NCI-H187 (cell line): Measurements from ENCODE around the gene TBX19.

Source experiments
- DNase-seq, 2 experiments: peaks; one replicate each; lab custom pipeline; 2025; lab: John Stamatoyannopoulos, UW

Gene TBX19

DNA sequence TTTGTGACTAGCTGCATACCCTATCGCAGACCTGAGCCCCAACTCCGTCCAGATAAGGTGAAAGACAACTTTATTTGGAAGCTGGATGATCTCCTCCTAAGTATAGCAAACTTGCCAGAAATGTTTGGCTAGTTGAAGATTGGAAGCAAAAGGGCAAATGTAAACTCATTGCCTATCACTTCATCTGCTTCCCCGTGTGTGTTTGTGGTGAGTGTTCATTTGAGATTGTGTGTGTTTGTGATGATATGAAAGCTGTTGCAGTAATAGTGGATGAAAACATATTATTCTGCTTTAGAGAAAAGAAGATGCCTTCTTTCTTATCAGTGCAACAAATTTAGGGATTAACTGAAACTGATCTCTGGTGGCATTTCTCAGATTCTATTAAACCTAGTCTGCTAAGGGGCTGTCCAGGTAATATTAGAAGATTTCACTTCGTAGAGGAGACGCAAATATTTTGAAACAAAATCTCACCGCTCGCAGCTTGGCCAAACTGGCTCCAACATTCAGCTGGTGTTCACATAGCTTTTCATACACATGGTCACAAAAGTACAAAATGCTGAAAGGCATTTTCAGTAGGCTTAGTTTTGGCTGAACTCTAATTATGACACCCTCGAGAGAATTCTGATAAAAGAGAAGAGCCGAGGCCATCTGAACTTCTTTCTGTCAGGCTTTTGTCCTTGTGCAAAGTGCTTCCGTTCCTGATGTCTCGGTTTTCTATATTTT is 1.1 kb downstream of the TBX19 start:
- DNase-seq = no peak

DNA sequence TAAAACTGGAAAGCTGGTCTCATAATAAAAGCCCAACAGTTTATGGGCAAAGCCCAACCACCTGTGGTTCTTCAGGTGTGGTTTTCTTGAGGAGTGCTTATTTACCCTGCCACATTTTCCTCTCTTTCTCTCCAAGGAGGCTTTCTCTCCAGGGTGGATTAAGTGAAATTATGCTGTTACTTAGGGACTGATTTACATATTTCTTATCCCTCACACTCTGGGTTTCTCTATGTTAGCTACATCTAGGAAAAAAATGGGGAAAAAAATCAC is 4.8 kb downstream of the TBX19 start:
- DNase-seq = peak; percentile 40 to 47

DNA sequence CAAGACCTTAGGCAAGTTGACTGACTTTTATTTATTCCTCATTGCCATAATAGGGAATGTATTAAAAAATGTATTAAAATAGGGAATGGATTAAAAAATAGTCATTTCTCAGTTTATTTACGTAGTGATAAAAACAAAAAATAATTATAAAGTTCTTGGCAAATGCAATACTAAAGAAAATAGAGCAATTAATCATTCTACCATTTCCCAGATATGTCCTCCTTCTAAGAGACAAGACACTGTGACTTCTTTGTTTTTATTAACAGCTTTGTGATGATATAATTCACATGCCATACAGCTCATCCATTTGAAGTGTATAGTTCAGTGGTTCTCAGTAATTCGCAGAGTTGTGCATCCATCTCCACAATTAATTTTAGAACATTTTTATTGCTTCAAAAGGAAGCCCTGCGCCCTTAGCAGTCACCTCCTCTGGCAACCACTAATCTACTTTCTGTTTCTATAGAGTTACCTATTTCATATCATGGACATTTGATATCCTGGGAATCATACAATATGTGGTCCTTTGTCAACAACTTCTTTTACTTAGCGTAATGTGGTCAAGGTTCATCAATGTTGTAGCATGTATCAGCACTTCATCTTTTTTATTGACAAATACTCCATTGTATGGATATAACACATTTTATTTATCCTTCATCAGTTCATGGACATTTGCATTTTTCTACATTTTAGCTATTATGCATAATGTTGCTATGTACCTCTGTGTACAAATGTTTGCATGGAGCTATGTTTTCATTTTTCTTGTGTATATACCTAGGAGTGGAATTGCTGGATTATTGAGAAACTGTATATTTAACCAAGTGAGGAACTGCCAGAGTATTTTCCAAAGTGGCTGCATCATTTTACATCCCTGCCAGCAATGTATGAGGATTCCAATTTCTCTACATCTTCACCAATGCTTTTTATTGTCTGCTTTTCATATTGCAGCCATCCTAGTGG is 5.6 kb downstream of the TBX19 start:
- DNase-seq = no peak

DNA sequence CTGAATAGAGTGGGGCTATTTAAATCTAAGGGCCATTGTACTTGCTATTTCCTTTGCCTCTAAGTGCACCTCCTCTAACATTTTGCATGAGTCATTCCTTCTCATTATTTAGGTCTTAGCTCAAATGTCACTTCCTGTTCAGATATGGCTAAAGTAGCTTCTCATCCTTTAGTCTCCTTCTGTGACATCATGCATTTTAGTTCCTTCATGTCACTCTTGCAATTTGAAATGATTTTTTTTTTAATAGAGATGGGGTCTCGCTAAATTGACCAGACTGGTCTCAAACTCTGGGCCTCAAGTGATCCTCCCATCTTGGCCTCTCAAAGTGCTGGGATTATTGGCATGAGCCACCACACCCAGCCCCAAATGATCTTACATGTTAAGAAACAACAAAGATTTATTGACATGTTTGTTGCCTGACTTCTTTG is 6.6 kb downstream of the TBX19 start:
- no peak for DNase-seq

DNA sequence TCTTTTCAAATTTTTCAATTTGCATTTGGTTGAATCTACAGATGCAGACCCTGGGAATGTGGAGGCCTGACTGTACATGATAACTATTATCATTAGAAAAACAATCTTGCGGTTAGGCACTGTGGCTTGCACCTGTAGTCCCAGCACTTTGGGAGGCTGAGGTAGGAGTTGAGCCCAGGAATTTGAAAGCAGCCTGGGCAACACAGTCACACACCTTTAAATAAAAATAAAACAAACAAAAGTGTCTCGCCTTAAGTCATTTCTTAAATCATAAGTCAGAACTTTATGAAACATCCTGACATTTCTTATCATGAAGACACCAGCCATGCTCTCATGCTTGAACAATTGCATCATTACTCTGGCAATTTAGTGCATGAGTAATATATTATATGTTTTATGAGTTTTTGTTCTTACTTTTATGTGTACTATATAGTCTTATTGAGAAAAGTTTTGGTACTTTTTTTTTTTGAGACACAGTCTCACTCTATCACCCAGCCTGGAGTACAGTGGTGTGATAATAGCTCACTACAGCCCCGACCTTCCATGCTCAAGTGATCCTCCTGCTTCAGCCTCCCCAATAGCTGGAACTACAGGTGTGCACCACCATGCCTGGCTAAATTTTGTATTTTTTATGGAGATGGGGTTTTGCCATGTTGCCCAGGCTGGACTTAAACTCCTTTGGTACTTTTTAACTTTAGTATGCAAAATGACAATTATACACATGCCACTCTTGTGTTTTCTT is 7.8 kb downstream of the TBX19 start:
- no peak for DNase-seq

DNA sequence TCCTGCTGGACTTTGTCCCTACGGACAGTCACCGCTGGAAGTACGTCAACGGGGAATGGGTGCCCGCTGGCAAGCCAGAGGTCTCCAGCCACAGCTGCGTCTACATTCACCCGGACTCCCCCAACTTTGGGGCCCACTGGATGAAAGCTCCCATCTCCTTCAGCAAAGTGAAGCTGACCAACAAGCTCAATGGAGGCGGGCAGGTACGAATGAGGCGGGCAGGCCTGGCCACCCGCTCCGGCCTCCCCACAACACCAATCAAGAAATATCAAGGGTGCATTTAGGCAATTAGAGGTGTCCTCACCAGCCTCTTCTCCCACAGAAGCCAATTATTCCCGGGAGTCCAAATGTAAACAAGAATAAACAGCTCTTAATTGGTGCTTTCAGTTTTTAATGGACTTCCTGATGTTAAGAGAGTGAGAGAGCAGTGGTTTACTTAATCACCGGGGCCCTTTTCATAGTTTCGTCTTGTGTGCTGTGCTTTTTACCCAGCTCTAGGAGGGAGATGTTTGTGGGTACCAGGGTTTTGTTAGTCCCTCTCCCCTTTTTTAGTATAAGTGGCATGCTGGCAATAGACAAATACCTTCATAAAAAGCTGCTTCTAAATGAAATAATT is 10.7 kb downstream of the TBX19 start:
- DNase-seq = no peak

DNA sequence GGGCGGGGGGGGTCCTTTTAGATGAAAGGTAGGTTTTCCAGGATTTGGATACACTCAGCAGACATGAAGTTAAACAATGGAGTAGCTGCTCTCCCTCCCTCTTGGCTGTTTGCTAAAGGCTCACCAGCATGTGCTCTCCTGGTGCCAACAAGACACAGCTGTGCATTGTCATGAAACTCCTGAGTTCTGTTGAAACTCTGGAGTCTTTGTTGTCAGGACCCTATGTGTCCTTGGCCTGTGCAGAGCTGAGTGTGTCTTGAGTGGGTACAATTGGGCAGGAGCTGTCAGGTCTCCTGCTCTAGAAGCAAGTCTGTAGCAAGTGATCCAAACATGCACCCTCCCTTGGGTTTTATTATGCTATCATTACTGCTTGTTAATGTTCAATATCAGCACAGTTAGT is 12.7 kb downstream of the TBX19 start:
- no peak for DNase-seq

DNA sequence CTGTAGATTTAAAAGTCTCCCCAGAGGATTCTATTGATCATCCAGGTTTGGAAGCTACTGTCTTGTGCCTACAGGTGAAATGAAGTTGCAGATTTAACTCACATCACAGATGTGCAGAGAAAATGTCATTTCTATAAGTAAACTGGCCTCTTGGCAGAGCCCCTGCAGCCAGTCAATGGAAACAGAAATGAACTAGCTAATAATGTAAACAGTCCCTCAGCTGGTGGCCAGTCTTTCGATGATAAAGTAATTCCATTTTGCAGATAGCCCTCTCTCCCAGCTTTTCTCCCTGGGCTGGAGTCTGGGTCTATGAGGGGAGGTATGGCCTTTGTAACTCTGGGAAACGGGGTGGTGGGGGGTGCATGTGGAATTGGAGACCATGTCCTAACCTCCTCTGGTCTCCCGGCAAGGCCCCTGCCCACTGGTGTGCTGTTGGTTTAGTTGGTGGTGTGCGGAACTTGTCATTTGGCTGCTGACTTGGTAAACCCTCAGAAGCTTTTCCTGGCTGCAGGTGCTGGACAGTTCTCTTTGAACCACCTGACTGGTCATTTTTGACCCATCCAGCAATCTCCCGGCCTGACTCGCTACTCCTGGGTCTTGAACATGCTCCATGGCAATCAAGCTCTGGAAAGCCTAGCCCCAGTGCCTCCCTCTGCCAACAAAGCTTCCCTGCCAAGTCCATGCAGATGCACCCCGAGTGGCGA is 14.9 kb downstream of the TBX19 start:
- DNase-seq = no peak

DNA sequence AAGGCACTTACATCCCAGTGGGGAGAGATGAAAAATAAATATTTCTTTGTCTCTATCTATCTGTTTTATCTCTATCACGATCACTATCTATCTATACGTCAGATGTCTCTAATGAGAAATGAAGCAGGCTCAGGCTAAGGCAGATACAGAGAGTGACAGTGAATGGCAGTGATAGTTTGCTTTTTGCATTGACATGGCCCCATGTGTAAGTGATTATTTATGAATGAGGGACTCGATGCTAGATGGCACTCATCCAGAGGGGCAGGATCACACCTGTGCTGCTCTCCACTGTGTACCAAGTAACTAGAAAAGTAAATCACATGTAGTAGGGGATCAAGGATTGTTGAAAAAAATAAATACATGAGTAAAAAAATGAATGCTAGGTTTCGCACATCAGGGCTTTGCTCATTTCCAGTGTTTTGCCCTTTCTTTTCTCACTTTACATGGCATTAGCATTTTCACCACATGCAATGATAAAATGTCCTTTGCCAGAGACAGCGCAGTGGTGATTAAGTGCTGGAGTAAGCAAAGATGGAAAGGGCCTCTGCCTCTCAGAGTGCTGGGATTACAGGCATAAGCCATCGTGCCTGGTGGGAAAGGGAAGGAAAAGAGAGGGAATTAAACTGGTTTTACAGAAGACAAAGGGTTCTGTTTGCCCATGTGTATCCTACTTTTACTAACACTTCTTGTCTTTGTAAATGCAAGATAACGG is 16.5 kb downstream of the TBX19 start:
- DNase-seq = no peak

DNA sequence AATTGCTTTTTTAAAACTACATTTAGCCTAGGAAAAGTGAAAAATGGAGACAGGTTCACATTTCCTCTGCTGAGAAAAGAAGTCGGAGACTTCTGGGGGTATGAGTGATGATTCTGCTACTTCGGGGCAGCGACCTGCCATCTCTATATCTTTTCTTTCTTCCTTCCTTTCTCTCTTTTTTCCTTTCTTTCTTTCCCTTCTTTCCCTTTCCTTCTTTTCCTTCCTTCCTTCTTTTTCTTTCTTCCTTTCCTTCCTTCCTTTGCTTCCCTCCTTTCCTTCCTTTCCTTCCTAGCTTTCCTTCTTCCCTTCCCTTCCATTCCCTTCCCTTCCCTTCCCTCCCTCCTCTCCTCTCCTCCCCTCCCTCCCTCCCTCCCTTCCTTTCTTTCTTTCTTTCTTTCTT is 17.8 kb downstream of the TBX19 start:
- no peak for DNase-seq

DNA sequence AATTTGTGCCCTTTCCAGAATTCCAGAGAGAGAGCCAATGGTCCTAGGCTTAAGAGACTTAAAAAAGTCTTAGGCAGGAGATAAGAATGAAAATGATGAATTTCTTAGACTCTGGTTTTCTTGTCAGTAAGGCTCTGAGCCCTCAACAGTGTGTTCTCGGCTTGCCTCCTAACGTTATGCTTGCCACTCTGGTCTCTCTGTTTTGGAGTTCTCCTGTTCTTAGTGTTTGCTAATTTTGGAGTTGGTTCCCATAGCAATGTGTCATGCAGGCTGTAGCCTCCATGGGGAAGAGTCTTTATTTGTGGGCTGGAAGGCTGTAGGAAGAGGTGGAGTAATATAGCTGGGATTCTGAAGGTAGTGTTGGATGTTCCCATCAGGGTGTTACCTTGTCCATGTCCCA is 19.9 kb downstream of the TBX19 start:
- DNase-seq = no peak

DNA sequence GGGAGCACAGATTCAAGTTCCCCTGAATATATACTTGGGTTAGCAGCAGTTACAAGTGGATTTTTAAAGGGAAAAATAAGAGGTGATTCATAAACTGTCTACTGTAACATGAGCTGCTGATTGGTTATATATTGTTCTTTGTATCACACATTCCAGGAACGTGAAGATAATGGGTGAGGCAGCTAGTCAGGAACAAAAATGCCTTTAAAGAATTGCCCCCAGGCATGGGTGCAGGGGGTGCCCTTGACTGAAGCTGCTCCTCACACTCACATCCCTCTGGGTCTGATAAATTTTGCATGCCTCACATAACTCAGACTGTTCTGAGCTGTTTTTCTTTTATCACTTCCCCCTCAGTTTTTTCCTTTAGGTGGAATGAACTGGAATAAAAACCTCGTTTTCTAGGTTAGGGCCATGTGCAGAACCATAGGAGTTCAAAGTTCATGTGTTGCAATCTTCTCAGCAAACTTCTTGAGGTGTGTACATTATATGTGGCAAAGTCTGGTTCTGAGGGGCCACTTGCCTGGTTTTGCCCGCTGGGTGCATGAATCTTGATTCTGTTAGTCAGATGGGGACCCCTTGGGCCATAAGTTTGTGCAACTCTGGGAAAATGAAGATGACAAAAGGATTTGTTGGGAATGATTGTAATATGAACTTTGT is 21.1 kb downstream of the TBX19 start:
- DNase-seq = no peak

DNA sequence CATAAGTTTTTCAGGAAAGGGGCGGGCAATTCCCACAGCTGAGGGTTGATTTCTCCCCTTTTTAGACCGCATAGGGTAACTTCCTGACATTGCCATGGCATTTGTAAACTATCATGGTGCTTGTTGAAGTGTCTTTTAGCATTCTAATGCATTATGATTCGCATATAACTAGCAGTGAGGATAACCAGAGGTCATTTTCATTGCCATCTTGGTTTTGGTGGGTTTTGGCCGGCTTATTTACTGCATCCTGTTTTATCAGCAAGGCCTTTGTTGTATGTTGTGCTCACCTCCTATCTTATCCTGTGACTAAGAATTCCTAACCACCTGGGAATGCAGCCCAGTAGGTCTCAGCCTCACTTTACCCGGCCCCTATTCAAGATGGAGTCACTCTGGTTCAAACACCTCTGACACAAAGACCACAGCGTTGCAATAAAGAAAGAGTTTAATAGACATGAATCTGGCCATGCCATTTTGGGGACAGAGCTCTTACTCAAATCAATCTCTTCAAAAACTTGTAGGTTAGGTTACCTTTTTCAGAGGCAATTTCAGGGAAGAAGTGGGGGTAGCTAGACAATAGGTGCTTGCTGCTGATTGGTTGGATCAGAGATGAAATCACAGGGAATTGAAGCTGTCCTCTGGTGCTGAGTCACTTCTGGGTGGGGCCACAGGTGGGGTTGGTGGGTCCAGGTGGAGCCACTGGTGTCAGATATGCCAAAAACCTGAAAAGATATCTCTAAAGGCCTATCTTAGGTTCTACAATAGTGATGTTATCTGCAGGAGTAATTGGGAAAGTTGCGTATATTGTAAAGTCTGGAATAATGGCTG is 23.3 kb downstream of the TBX19 start:
- DNase-seq = no peak

DNA sequence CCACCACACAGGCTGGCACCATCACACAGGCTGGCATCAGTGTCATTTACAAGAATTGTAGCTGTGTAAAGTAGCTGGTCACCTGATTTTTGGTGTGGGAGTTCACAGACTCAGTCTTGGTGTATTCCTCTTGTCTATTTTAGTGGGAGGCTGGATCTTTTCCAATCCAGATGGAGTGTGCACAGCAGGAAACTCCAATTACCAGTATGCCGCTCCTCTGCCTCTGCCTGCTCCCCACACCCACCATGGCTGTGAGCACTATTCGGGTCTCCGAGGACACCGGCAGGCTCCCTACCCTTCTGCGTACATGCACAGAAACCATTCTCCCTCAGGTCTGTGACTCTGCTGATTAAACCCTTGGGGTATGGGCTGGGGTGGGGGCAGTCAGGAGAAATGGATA is 24.2 kb downstream of the TBX19 start:
- no peak for DNase-seq

DNA sequence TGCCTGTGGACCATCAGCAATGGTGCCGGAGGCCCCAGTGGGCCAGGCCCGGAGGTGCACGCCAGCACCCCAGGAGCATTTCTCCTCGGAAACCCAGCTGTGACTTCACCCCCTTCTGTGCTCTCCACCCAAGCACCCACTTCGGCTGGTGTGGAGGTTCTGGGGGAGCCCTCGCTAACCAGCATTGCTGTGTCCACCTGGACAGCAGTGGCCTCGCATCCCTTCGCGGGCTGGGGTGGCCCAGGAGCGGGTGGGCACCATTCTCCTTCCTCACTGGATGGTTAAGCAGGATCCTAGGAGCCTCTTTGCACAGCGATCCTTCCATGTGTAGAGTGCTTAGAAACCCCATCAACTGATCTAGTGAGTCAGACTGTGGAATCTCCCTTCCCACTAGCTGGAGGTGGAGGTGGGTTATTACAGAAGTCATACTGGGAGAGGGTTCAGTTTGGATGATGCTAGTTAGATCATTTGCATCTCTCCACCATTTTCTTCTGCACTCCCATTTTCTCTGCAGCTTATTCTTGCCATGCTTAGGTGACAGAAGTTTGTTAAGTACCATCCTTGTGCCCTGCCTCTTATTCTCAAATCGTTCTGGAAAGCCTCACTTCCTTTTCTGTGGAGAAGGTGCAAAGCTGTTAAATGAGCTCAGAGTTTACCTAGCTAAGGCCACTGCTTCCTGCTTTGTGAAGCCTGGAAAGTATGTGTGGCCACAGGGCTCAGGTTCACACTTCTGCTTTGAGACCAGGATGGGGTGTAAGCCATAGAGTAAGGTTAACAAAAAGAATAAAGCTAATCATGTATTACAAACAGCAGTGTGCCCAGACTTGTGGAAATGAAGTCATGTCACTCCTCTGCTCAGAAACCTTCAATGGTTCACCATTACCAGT is 32.3 kb downstream of the TBX19 start:
- no peak for DNase-seq

DNA sequence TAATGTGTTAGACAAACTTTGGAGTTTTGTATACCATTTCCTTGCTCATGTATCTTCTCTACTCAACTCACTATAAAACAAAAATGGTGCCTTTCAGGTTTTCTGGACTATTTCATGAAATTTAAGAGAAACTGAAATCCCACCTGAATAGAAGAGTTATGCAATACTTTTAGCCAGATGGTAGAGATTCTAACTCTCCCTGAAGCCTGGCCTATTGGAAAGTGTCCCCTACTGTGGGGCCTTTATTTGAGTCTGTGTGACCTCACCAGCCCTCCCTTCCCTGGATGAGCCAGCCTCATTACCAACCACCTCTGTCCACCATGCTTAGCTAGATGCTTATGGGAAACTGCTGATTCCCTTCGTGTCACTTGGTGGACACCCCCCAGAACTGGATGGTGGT is 35.5 kb downstream of the TBX19 start:
- DNase-seq = no peak

DNA sequence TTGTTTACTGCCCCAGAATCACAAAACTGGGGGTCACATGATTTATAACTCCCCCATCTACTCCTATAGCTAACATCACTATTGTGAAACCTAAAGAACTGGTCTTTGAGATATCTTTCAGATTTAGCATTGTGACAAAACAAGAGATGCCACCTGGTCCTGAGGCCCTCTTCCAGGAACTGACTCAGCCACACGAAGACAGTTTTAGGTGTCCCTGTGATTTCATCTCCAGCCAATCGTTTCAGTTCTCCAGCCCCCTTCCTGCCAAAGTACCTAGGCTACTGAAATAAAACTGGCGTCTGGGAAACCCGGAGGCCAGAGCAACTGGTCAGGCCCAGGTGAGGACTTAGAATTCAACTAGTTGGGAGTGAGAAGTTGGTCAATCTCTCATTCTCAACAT is 36.6 kb downstream of the TBX19 start:
- DNase-seq = no peak

DNA sequence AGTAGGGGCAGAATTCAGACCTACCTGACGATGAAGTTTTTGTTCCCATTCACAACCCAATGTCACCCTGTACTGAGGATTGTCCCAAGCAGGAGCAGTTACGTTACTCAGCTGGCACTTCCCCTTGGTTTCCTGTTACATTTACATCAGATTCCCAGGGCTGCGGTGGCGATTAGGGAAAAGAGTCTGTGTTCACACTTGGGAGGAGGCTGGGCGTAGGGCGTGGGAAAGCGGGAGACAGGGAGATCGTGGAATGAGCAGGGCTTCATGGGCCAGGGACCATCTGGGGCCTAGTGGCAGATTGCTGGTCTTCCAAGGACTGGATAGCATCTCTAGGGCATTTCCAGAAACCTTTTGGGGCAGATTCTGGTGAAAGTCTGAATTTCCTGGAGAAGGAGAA is 39.0 kb downstream of the TBX19 start:
- DNase-seq = no peak

DNA sequence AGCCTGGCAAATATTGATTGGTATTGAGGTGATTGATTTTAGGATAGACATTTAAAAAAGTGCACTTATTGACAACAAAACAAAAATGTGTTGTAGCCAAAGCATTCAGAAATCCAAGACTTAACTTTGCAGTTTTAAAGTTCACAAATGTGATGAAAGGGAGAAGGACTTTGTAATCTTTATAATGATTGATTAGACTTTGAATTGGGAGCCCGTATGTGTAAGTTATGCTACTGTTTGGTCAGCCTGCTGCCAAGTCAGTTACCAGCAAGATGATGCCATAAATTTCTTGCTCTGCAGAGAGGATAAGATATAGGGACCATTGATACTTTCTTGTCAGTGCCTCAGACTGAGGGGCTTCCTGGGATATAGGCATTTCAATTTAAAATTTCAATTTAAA is 39.5 kb downstream of the TBX19 start:
- DNase-seq = no peak
